Measurements from ENCODE around the gene EFCAB9.

The EFCAB9 gene

DNA sequence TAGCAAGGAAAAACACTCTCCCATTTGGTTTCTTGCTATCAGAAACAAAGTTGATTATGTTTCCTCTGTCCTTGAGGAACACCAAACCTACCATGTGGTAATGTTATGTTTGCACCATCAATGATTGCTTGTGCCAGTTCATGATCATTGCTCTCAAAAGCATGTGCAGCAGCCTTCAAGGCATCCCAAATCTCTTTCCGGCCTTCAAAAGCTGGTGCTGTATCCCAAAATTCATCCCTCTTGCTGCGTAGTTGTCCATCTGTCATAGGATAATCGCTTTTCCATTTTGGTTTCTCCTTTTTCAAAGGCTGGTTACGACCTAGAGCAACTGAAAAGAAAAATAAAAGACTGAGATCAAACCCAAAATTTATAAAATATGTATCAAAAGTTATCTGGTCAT is 40.1 kb downstream of the EFCAB9 start:
- in situ Hi-C loops (cut with MboI; ENCODE audit: low sequenced_read_pairs, unreplicated experiment), result no loop called here
- DNase-seq (ENCODE audit: low spot score), result no peak
- TF ChIP-seq, protein P1, sequence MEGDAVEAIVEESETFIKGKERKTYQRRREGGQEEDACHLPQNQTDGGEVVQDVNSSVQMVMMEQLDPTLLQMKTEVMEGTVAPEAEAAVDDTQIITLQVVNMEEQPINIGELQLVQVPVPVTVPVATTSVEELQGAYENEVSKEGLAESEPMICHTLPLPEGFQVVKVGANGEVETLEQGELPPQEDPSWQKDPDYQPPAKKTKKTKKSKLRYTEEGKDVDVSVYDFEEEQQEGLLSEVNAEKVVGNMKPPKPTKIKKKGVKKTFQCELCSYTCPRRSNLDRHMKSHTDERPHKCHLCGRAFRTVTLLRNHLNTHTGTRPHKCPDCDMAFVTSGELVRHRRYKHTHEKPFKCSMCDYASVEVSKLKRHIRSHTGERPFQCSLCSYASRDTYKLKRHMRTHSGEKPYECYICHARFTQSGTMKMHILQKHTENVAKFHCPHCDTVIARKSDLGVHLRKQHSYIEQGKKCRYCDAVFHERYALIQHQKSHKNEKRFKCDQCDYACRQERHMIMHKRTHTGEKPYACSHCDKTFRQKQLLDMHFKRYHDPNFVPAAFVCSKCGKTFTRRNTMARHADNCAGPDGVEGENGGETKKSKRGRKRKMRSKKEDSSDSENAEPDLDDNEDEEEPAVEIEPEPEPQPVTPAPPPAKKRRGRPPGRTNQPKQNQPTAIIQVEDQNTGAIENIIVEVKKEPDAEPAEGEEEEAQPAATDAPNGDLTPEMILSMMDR (IDR thresholded peaks at IDR 0.05; ENCODE audit: borderline replicate concordance, control extremely low read depth, extremely low read depth, insufficient read depth, missing control alignments), result no peak

DNA sequence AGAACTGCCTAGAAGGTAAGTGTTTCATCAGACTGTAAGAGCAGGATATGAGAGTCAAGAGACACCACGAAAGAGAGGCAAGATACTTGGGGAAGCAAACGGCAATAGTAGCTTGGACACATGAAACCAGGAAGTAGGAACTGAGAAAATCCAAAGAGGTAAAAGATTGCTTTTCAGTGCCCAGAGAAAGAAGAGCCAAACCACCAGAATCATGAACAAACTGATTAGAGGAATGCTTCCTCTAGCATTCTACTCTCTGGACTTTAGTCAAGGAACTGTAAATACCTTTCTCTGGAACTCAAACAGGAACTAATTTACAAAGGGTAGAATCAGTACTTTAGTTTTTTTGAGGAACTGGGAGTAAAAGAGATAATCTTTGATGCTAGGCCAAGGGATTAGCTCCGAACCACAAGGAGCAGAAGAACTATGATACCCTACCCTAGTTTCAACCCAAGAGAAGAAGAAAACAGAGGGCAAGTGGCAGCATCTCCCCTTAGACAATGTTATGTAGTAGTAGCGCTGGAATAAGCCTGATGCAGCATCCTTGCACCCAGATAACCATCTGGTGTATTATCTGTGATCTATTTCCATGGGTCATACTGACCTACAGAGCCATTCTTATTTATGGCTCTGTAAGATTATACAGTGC is 41.3 kb downstream of the EFCAB9 start:
- in situ Hi-C loops (cut with MboI; ENCODE audit: low sequenced_read_pairs, unreplicated experiment), result no loop called here
- no peak for DNase-seq (ENCODE audit: low spot score)
- TF ChIP-seq, protein P1 (IDR thresholded peaks at IDR 0.05; ENCODE audit: borderline replicate concordance, control extremely low read depth, extremely low read depth, insufficient read depth, missing control alignments), result no peak

DNA sequence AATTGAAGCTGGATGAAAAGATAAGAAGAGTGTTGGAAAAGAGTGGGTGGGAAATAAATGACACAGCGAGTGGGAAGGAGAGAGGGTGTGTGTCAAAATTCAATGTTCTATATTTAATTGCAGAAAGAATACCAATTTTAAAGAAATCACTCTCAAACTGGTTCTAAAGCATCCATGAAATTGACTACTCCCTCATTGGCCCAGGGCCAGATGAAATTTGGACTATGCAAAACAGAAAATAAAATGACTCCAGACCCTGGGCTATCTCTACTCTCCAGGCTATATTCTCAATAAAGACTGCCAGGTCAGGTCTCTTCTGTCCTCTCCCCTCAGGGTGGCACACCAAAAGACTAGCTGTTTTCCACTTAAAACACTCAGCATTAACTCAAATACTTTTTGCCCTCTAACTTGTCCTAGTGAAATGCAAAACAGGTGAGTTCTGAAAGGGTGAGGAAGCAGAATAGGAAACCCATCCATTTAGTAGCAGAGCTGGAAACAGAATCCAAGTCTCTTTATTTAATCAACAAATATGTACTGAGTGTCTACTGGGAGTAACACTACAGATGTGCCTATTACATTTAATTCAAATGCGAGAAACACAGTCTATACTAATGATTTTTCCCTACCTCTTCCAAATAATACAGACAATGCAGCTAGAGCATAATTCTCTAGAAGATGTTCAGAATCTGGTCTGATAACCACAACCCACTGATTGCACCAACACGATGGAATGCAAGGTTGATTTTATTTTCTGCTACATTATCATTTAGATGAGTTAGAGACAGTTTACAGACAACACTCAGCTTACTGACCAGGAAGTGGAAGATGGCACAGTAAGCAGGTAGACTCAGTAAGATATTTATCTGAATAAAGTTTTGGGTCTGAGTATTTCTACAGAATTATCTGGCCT is 42.1 kb downstream of the EFCAB9 start:
- in situ Hi-C loops (cut with MboI; ENCODE audit: low sequenced_read_pairs, unreplicated experiment), result no loop called here
- no peak for DNase-seq (ENCODE audit: low spot score)
- TF ChIP-seq, protein P1 (IDR thresholded peaks at IDR 0.05; ENCODE audit: borderline replicate concordance, control extremely low read depth, extremely low read depth, insufficient read depth, missing control alignments), result no peak

DNA sequence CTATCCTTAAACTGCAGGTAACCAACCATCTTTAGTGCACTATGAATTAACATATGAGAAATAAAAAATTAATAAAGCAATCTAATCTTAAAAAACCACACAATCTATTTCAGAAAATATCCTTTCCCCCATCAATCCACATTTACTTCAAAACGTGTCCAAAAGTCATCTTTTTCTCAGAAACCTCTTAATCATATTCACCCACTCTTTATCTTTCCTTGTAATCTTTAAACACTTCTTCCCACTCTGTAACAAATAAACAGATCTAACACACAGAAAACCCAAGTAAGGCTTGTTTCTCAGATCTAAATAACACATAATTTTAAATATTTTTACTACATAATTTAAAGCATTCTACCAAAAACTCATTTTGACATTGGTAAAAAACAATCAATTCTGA is 44.4 kb downstream of the EFCAB9 start:
- TF ChIP-seq, protein P1 (IDR thresholded peaks at IDR 0.05; ENCODE audit: borderline replicate concordance, control extremely low read depth, extremely low read depth, insufficient read depth, missing control alignments), result no peak
- in situ Hi-C loops (cut with MboI; ENCODE audit: low sequenced_read_pairs, unreplicated experiment), result no loop called here
- no peak for DNase-seq (ENCODE audit: low spot score)

DNA sequence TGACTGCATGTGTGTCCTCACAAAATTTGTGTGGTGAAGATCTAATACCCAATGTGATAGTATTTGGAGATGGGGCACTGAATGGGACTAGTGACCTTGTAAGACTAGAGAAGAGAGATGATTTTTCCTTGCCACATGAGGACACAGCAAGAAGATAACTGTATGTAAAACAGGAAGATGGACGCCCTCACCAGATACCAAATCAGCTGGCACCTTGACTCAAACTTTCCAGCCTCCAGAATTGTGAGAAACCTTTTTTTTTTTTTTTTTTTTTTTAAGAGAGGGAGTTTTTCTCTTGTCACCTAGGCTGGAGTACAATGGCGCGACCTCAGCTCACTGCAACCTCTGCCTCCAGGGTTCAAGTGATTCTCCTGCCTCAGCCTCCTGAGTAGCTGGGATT is 49.3 kb downstream of the EFCAB9 start:
- TF ChIP-seq, protein P1 (IDR thresholded peaks at IDR 0.05; ENCODE audit: borderline replicate concordance, control extremely low read depth, extremely low read depth, insufficient read depth, missing control alignments), result no peak
- DNase-seq (ENCODE audit: low spot score), result no peak
- in situ Hi-C loops (cut with MboI; ENCODE audit: low sequenced_read_pairs, unreplicated experiment), result no loop called here

DNA sequence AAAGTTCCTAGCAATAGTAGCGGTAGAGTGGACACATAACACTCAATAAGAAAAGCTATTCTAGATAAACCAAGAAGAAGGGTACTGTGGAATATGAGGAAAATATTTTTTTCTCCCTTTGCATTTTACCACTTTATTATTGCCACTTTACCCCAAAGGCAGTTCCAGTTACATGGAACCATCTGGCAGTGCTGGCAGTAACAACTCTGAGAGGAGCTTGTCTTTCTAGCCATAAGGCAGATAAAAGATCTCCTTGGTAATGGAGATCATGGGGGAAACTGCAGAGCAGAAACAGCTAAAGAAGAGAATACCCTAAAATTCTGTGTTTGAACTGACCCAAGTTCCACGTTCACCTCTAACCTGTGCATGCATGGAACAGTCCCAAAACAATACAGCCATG is 51.1 kb downstream of the EFCAB9 start:
- in situ Hi-C loops (cut with MboI; ENCODE audit: low sequenced_read_pairs, unreplicated experiment), result no loop called here
- no peak for DNase-seq (ENCODE audit: low spot score)
- TF ChIP-seq, protein P1 (IDR thresholded peaks at IDR 0.05; ENCODE audit: borderline replicate concordance, control extremely low read depth, extremely low read depth, insufficient read depth, missing control alignments), result no peak

All from GM13976 (cell line).